Putamen (tissue), 1 donor: ENCODE measurements around the gene CEBPB.
"Not testable (repeated sequence)": the region's sequence is repeated elsewhere in the genome, so short reads cannot be mapped to it uniquely, and the experiment has no call there.

Experiments
- DNase-seq: peaks from one replicate; pipeline ENCODE4 v3.0.0-alpha.2; 2016; ENCODE audit warnings: low spot score

CEBPB gene

GRCh38 chr20:50169329-50169823 is 21.3 kb upstream of the CEBPB start:
- DNase-seq, result peak; percentile 78

GRCh38 chr20:50170549-50171220 is 19.9 kb upstream of the CEBPB start:
- DNase-seq, result no peak

GRCh38 chr20:50172347-50173013 is 18.1 kb upstream of the CEBPB start:
- DNase-seq, result no peak

- no peak for DNase-seq
Measured at GRCh38 chr20:50174456-50174855, 16.2 kb upstream of the CEBPB start.

GRCh38 chr20:50175938-50176933 is 14.4 kb upstream of the CEBPB start:
- peak; percentile 67 for DNase-seq

GRCh38 chr20:50178672-50179071 is 12.0 kb upstream of the CEBPB start:
- not testable (repeated sequence) for DNase-seq

GRCh38 chr20:50181344-50181743 is 9.3 kb upstream of the CEBPB start:
- DNase-seq, result no peak

- no peak for DNase-seq
Measured at GRCh38 chr20:50182346-50182745, 8.3 kb upstream of the CEBPB start.

- DNase-seq, result no peak
Measured at GRCh38 chr20:50185426-50185825, 5.2 kb upstream of the CEBPB start.

GRCh38 chr20:50186151-50186885 is 4.3 kb upstream of the CEBPB start:
- peak; percentile 80 for DNase-seq

GRCh38 chr20:50186987-50187402 is 3.6 kb upstream of the CEBPB start:
- peak; percentile 65 for DNase-seq

GRCh38 chr20:50187403-50188051 is 3.1 kb upstream of the CEBPB start:
- no peak for DNase-seq

GRCh38 chr20:50188287-50188688 is 2.3 kb upstream of the CEBPB start:
- DNase-seq, result no peak

GRCh38 chr20:50188879-50189680 is 1.6 kb upstream of the CEBPB start:
- no peak for DNase-seq

GRCh38 chr20:50189681-50190250 is 864 bp upstream of the CEBPB start:
- no peak for DNase-seq

GRCh38 chr20:50191065-50191543 is 474 bp downstream of the CEBPB start:
- DNase-seq, result no peak

GRCh38 chr20:50191544-50192363 is 1.1 kb downstream of the CEBPB start:
- peak; percentile 40 for DNase-seq

- DNase-seq, result peak; percentile 68
Measured at GRCh38 chr20:50192364-50193198, 2.0 kb downstream of the CEBPB start.
